Fibroblast of the aortic adventitia (primary cell): ENCODE data around the gene CIPC. TPM values are rescaled to one million over a fixed set of nuclear protein-coding genes. Genes with fewer than 3 reads are reported as not detected.
A peak's percentile ranks its signal among the peaks of the same experiment; 100 is the strongest.

ENCODE experiments used
- DNase-seq: peaks from one replicate; pipeline ENCODE4 v3.0.0-alpha.2; 2010; ENCODE audit warnings: low read depth
- H3K4me3 ChIP-seq: 2 replicates; pipeline ENCODE4 v1.5.1; 2011; ENCODE audit warnings: low read depth, mild to moderate bottlenecking, control low read depth, low read length, moderate library complexity
- total RNA-seq: library from RNA; depleted of rRNA; stranded (reverse); fragments of >200 nt; gene quantifications from 2 replicates; pipeline ENCODE4 v1.2.3, GENCODE V29; 2012; ENCODE audit warnings: low replicate concordance
- TF ChIP-seq, protein P1 (sequence below): IDR thresholded peaks from 2 replicates; pipeline ENCODE4 v1.5.1; 2011; ENCODE audit warnings: mild to moderate bottlenecking, low read length, control low read depth, inconsistent platforms; ENCODE audit not compliant: insufficient read depth

CIPC gene
- total RNA-seq, 1 donor, result 13.9 TPM

DNA sequence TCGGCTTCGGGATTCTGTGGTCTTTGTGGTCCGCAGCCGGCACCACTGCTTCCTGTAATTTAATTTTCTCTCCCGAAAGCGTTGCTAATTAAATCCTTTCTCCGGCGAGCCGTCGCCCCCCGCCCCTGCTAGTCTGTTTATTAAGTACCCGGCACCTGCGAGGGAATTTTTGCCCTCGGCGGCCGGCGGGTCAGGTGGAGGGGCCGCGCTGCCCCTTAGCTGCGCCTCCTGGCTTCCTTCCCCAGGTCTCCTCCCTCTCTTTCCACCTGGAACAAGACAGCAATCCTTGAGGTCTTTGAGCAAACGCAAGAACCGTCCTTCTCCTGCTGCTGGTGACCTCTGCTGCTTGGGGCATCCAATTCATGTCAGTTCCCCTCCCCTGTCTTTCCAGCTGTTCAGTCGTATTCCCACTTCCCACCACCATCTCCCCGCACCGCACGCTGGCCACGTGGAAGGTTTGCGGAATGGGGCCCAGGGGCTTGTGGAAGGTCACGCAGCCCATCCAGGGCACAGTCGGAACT, 27.3 kb downstream of the CIPC start:
- H3K4me3 ChIP-seq, result peak overlapping the region; percentile 17
- TF ChIP-seq, protein P1, sequence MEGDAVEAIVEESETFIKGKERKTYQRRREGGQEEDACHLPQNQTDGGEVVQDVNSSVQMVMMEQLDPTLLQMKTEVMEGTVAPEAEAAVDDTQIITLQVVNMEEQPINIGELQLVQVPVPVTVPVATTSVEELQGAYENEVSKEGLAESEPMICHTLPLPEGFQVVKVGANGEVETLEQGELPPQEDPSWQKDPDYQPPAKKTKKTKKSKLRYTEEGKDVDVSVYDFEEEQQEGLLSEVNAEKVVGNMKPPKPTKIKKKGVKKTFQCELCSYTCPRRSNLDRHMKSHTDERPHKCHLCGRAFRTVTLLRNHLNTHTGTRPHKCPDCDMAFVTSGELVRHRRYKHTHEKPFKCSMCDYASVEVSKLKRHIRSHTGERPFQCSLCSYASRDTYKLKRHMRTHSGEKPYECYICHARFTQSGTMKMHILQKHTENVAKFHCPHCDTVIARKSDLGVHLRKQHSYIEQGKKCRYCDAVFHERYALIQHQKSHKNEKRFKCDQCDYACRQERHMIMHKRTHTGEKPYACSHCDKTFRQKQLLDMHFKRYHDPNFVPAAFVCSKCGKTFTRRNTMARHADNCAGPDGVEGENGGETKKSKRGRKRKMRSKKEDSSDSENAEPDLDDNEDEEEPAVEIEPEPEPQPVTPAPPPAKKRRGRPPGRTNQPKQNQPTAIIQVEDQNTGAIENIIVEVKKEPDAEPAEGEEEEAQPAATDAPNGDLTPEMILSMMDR, result no peak
- no peak for DNase-seq

GRCh38 chr14:77125823-77126325, 27.8 kb downstream of the CIPC start:
- no peak for DNase-seq
- TF ChIP-seq, protein P1, result no peak
- H3K4me3 ChIP-seq, result no peak overlapping the region

GRCh38 chr14:77126461-77126990, 28.5 kb downstream of the CIPC start:
- no peak overlapping the region for H3K4me3 ChIP-seq
- TF ChIP-seq, protein P1, result no peak
- DNase-seq, result no peak

DNA sequence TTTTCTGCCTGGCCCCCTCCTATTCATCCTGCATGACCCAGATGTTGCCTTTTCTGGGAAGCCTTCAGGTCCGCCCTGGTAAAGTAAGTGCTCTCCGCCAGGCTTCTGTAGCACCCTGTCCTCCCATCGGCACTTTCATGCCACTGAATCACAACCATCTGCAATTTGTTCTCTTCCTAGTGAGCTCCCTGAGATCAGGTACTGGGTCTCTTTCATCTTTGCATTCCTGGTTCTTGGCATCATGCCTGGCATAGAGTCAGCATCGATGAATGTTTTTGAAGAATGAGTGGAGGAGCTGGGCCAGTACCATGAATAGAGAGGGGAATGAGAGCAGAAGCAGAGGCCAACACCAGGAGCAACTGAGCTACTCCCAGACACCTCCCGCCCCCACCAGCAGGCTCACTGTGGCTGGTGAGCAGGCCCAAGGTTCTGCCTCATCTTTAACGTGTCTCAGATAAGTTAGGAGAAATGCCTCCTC, 30.4 kb downstream of the CIPC start:
- TF ChIP-seq, protein P1, result no peak
- no peak overlapping the region for H3K4me3 ChIP-seq
- DNase-seq, result peak; percentile 22

GRCh38 chr14:77130386-77130785, 32.3 kb downstream of the CIPC start:
- TF ChIP-seq, protein P1, result no peak
- DNase-seq, result no peak
- no peak overlapping the region for H3K4me3 ChIP-seq

DNA sequence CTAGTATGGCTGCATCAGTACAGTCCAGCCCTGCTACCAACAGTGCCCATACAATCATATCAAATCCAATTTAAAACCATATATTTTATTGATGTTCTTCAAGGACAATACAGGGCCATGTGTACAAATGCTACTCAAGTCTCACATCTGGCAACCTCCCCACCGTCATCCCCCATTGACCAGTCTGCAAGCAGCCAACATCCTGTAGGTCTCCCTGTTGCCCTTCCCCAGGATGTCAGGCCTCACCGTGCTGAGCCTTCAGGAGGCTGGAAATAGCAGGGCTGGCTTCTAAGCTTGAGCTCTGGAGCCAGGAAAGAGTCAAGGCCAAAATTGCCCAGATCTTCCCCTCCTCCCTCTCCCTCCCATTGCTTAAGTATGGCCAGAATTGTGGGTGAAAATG, 33.1 kb downstream of the CIPC start:
- TF ChIP-seq, protein P1, result no peak
- DNase-seq, result no peak
- no peak overlapping the region for H3K4me3 ChIP-seq
